ENCODE data around the gene BOLA3. TPM values are rescaled to one million over a fixed set of nuclear protein-coding genes. Genes with fewer than 3 reads are reported as not detected.

BOLA3 gene
- total and polyA plus RNA-seq, 4 donors = 9.5 to 35.2 (median 27.1) TPM

DNA sequence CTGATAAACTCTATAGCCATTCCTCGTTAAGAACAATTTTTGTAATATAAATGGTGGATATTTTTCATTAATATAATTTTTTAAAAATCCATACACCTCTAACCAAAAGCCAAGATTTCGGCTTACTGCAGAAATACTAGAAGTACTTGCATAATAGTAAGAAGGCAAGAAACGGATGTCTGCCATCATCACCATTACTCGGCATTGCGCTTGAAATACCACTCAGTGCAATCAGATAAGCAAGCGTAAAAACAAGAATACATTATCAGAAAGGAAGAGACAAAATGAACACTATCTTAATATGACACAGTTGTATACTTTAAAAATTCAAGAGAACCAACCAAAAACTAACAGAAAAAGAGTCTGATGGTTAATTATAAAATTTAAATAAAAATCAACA lies 15.2 kb upstream of the BOLA3 start:
- Histone ChIP-seq H3K36me3 (ENCODE audit: control insufficient read depth in 4 of 4, insufficient read depth in 3 of 4, low read depth in 1 of 4, low read length in 3 of 4) (peaks cover 11 to 61% (median 48%) of the 10 kb centered on the region in 4 donors), H3K4me3 (ENCODE audit: low read depth in 1 of 3, low read length in 3 of 3) (no peak overlapping the region), H3K9ac (ENCODE audit: low read depth in 1 of 2, low read length in 2 of 2) (no peak overlapping the region), H3K9me3 (ENCODE audit: control insufficient read depth in 4 of 4, low read length in 3 of 4) (no peaks in the 10 kb centered on the region), H3K27me3 (ENCODE audit: control insufficient read depth in 4 of 4, insufficient read depth in 4 of 4, low read length in 3 of 4) (no peaks in the 10 kb centered on the region), H3K4me1 (ENCODE audit: control insufficient read depth in 4 of 4, insufficient read depth in 4 of 4, low read length in 3 of 4) (no peaks in the 10 kb centered on the region), H3K27ac (ENCODE audit: low read depth in 1 of 2, low read length in 2 of 2) (no peak overlapping the region)
- TF ChIP-seq FOXA2 (IDR thresholded peaks at IDR 0.05) (no peak), GABPA (IDR thresholded peaks at IDR 0.05 in 1 of 2, conservative IDR thresholded peaks at IDR 0.05 in 1 of 2) (no peak), JUND (IDR thresholded peaks at IDR 0.05) (no peak), HNF4G (IDR thresholded peaks at IDR 0.05) (no peak), ATF3 (IDR thresholded peaks at IDR 0.05) (no peak), SP1 (IDR thresholded peaks at IDR 0.05) (no peak), RAD21 (IDR thresholded peaks at IDR 0.05) (no peak), CTCF (IDR thresholded peaks at IDR 0.05; ENCODE audit: low read depth, low read length, missing input control) (no peak), REST (IDR thresholded peaks at IDR 0.05) (no peak), EGR1 (IDR thresholded peaks at IDR 0.05; ENCODE audit: low read depth in 2 of 2) (no peak), NR2F2 (IDR thresholded peaks at IDR 0.05) (no peak)
- TF ChIP-seq, protein P1, sequence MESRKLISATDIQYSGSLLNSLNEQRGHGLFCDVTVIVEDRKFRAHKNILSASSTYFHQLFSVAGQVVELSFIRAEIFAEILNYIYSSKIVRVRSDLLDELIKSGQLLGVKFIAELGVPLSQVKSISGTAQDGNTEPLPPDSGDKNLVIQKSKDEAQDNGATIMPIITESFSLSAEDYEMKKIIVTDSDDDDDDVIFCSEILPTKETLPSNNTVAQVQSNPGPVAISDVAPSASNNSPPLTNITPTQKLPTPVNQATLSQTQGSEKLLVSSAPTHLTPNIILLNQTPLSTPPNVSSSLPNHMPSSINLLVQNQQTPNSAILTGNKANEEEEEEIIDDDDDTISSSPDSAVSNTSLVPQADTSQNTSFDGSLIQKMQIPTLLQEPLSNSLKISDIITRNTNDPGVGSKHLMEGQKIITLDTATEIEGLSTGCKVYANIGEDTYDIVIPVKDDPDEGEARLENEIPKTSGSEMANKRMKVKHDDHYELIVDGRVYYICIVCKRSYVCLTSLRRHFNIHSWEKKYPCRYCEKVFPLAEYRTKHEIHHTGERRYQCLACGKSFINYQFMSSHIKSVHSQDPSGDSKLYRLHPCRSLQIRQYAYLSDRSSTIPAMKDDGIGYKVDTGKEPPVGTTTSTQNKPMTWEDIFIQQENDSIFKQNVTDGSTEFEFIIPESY (IDR thresholded peaks at IDR 0.05) = no peak
- 92% methylated on average over 6 of the region's 6 CpGs for WGBS
- DNase-seq (ENCODE audit: low spot score) = no peak

DNA sequence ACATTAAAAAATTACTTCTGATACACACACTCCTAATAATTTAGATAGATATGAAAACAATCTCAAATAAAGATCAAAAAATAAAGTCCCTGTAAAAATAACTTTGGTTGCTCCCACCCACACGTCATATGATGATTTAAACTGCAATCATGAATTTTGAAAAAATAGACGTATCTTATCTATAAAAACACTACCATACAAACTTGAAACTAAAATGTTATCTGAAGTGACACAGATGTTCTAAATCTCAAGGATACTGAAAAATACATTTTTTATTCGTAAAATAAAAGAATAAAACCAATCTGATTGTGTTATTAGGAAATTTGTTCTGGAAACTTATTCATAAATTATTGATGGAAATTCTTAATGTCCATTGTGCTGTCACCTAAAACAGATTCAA lies 8.1 kb upstream of the BOLA3 start:
- Histone ChIP-seq H3K4me3 (ENCODE audit: low read depth in 1 of 3, low read length in 3 of 3) (no peak overlapping the region), H3K9ac (ENCODE audit: low read depth in 1 of 2, low read length in 2 of 2) (no peak overlapping the region), H3K36me3 (ENCODE audit: control insufficient read depth in 4 of 4, insufficient read depth in 3 of 4, low read depth in 1 of 4, low read length in 3 of 4) (peaks cover 11 to 39% (median 36%) of the 10 kb centered on the region in 4 donors), H3K27me3 (ENCODE audit: control insufficient read depth in 4 of 4, insufficient read depth in 4 of 4, low read length in 3 of 4) (no peaks in the 10 kb centered on the region), H3K9me3 (ENCODE audit: control insufficient read depth in 4 of 4, low read length in 3 of 4) (no peaks in the 10 kb centered on the region), H3K4me1 (ENCODE audit: control insufficient read depth in 4 of 4, insufficient read depth in 4 of 4, low read length in 3 of 4) (no peaks in the 10 kb centered on the region), H3K27ac (ENCODE audit: low read depth in 1 of 2, low read length in 2 of 2) (no peak overlapping the region)
- no peak for DNase-seq (ENCODE audit: low spot score)
- WGBS = 85% methylated on average over 3 of the region's 3 CpGs
- TF ChIP-seq EGR1 (IDR thresholded peaks at IDR 0.05; ENCODE audit: low read depth in 2 of 2) = no peak
- no peak for TF ChIP-seq CTCF (IDR thresholded peaks at IDR 0.05; ENCODE audit: low read depth, low read length, missing input control)
- TF ChIP-seq FOXA1 (IDR thresholded peaks at IDR 0.05) = no peak
- TF ChIP-seq REST (IDR thresholded peaks at IDR 0.05) = no peak
- TF ChIP-seq TAF1 (conservative IDR thresholded peaks at IDR 0.05) = no peak
- TF ChIP-seq, protein P1 (IDR thresholded peaks at IDR 0.05) = no peak
- TF ChIP-seq HNF4A (conservative IDR thresholded peaks at IDR 0.05) = no peak
- no peak for TF ChIP-seq YY1 (IDR thresholded peaks at IDR 0.05)
- no peak for TF ChIP-seq HNF4G (IDR thresholded peaks at IDR 0.05)
- TF ChIP-seq RAD21 (IDR thresholded peaks at IDR 0.05) = no peak

All from liver (tissue), 9 donors.